Suprapubic skin (tissue), 4 donors: ENCODE results near the gene ADRA2C. TPM values are rescaled to one million over a fixed set of nuclear protein-coding genes. Genes with fewer than 3 reads are reported as not detected.
A peak's percentile ranks its signal among the peaks of the same experiment; 100 is the strongest.

ENCODE experiments used
- DNase-seq, 2 donors: peaks; one replicate each; pipeline ENCODE4 v3.0.0-alpha.2; 2019; ENCODE audit warnings: low spot score in 2 of 2
- H3K27ac ChIP-seq: fragments of 200-600 bp; sonication (generic); one replicate; pipeline ENCODE4 v1.5.1; 2019
- H3K27me3 ChIP-seq: fragments of 200-600 bp; sonication (generic); one replicate; pipeline ENCODE4 v1.5.1; 2019
- H3K36me3 ChIP-seq: fragments of 200-600 bp; sonication (generic); one replicate; pipeline ENCODE4 v1.5.1; 2019
- H3K4me1 ChIP-seq: fragments of 200-600 bp; sonication (generic); one replicate; pipeline ENCODE4 v1.5.1; 2019
- H3K4me3 ChIP-seq: fragments of 200-600 bp; sonication (generic); one replicate; pipeline ENCODE4 v1.5.1; 2019; ENCODE audit warnings: mild to moderate bottlenecking
- H3K9me3 ChIP-seq: fragments of 200-600 bp; sonication (generic); one replicate; pipeline ENCODE4 v1.5.1; 2019
- CTCF ChIP-seq, 2 donors: fragments of 200-600 bp in 1 of 2; fragments of 450-650 bp in 1 of 2; sonication (generic) in 1 of 2; IDR thresholded peaks; one replicate each; pipeline ENCODE4 v1.5.1; 2016 to 2019; ENCODE audit warnings: antibody characterized with exemption in 2 of 2, mild to moderate bottlenecking in 1 of 2, moderate library complexity in 1 of 2
- EP300 ChIP-seq: sonication (generic); formaldehyde crosslinking; IDR thresholded peaks from one replicate; pipeline ENCODE4 v1.6.1; 2017; ENCODE audit warnings: antibody characterized with exemption
- POLR2A ChIP-seq, 2 donors: fragments of 450-650 bp; IDR thresholded peaks; one replicate each; pipeline ENCODE4 v1.6.1; 2017; ENCODE audit warnings: antibody characterized with exemption in 2 of 2, mild to moderate bottlenecking in 2 of 2, moderate library complexity in 2 of 2
- POLR2AphosphoS5 ChIP-seq, 3 donors: sonication (generic); formaldehyde crosslinking; IDR thresholded peaks; one replicate each; pipeline ENCODE4 v1.6.1; 2017; ENCODE audit warnings: antibody characterized with exemption in 3 of 3
- WGBS: methylation state at CpG from one replicate; pipeline ENCODE4 v1.1.5; 2018; 5-methylcytosine and 5-hydroxymethylcytosine counted together
- total RNA-seq, 4 donors: library from RNA; depleted of rRNA; stranded (reverse); fragments of >200 nt; gene quantifications; one replicate each; pipeline ENCODE4 v1.1.0, GENCODE V29; 2016

Gene ADRA2C
- total RNA-seq, 4 donors from 2014 or later: 2.6 to 5.3 (median 4.0) TPM

- peaks cover 9% of the 10 kb centered on the region for H3K4me1 ChIP-seq
- no peak overlapping the region for H3K27ac ChIP-seq
- H3K4me3 ChIP-seq: no peak overlapping the region
- no peak for DNase-seq
- H3K27me3 ChIP-seq: peaks cover 35% of the 10 kb centered on the region
- H3K9me3 ChIP-seq: no peaks in the 10 kb centered on the region
- TF ChIP-seq EP300: no peak
- TF ChIP-seq POLR2AphosphoS5 (IDR thresholded peaks at IDR 0.05): no peak
- no peak for TF ChIP-seq POLR2A (IDR thresholded peaks at IDR 0.05)
- no peak for TF ChIP-seq CTCF (IDR thresholded peaks at IDR 0.05)
- WGBS: 46% methylated on average over 5 of the region's 5 CpGs
- no peaks in the 10 kb centered on the region for H3K36me3 ChIP-seq
Observed at GRCh38 chr4:3760841-3761240, 5.3 kb upstream of the ADRA2C start.

DNA sequence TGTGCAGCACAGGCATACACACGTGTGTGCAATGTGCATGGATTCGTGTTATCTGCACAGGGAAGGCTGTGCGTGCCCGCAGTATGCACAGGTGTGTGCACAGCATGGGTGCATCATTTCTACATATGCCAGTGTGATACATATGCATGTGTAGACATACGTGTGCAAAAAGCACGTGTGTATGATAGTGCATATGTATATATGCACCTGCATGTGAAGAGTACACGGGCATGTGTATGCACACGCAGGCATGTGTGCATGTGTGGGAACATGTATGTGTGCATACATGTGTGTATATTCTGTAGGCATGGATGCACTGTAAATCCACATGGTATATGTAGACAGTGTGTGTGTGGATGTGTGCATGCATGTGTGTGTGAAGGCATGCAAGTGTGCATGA, 3.9 kb upstream of the ADRA2C start:
- Histone ChIP-seq H3K27ac (no peak overlapping the region), H3K27me3 (peaks cover 39% of the 10 kb centered on the region), H3K36me3 (no peaks in the 10 kb centered on the region), H3K9me3 (no peaks in the 10 kb centered on the region), H3K4me3 (no peak overlapping the region), H3K4me1 (peaks cover 14% of the 10 kb centered on the region)
- DNase-seq: no peak
- TF ChIP-seq POLR2A (IDR thresholded peaks at IDR 0.05): no peak
- TF ChIP-seq POLR2AphosphoS5 (IDR thresholded peaks at IDR 0.05): no peak
- TF ChIP-seq CTCF (IDR thresholded peaks at IDR 0.05): no peak
- no peak for TF ChIP-seq EP300
- WGBS: 92% methylated on average over 7 of the region's 8 CpGs

- peaks cover 20% of the 10 kb centered on the region for H3K4me1 ChIP-seq
- TF ChIP-seq POLR2A (IDR thresholded peaks at IDR 0.05) (no peak), POLR2AphosphoS5 (IDR thresholded peaks at IDR 0.05) (no peak), EP300 (no peak), CTCF (IDR thresholded peaks at IDR 0.05) (no peak)
- H3K9me3 ChIP-seq: no peaks in the 10 kb centered on the region
- no peak overlapping the region for H3K4me3 ChIP-seq
- peaks cover 45% of the 10 kb centered on the region for H3K27me3 ChIP-seq
- DNase-seq: no peak
- 54% methylated on average over 17 of the region's 24 CpGs for WGBS
- no peaks in the 10 kb centered on the region for H3K36me3 ChIP-seq
- no peak overlapping the region for H3K27ac ChIP-seq
Observed at GRCh38 chr4:3762753-3763549, 3.2 kb upstream of the ADRA2C start.

DNA sequence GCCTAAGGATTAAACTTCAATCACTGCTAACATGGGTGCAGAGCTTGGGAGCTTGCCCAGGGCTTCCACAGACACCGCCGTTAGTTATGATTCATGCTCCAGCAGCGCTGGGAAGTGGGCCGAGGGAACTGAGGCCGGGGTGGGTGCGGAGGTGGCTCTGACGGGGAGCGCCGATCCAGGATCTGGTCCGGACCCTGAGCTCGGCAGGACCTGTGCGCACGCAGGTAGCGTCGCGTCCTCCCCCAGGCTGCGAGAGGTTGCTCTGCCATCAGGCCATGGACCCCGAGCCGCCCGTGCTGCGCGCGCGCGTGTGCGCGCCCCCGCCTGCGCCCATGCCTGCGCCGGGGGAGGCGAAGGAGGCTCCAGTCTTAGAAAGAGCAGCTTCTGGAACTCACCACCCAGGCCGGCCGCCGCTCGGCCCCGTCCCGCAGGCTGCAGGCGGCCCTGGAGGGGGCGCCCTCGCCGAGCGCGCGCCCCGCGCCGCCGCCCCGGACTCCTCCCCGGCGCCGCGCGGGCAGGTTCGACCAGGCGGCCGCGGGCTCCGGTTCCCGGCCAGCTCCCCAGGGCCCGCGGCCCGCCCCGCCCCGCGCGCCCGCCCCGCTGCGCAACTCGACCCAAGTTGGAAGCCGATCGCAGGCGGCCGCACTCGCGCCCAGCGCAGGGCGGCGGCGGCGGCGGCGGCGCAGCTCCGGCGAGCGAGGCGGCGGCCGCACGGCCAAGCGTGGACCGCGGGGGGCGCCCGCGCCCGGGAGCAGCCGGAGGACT, 732 bp upstream of the ADRA2C start:
- Histone ChIP-seq H3K36me3 (no peaks in the 10 kb centered on the region), H3K4me3 (peak overlapping the region; percentile 44), H3K27me3 (peaks cover 67% of the 10 kb centered on the region), H3K27ac (no peak overlapping the region), H3K4me1 (peaks cover 20% of the 10 kb centered on the region), H3K9me3 (no peaks in the 10 kb centered on the region)
- 3% methylated on average over 12 of the region's 101 CpGs for WGBS
- DNase-seq: no peak
- TF ChIP-seq EP300: no peak
- no peak for TF ChIP-seq POLR2A (IDR thresholded peaks at IDR 0.05)
- TF ChIP-seq POLR2AphosphoS5 (IDR thresholded peaks at IDR 0.05): no peak
- TF ChIP-seq CTCF (IDR thresholded peaks at IDR 0.05): no peak
